HEK293 (cell line): ENCODE data around the gene OR2G2.

Source experiments
- CTCF ChIA-PET: fragments of 350-600 bp; formaldehyde crosslinking; extraction: SDS; loops from one replicate; lab custom pipeline; 2021; ENCODE audit warnings: antibody characterized with exemption; lab: Yijun Ruan, JAX
- POLR2A ChIA-PET: fragments of 300-600 bp; formaldehyde crosslinking; extraction: SDS; loops from one replicate; lab custom pipeline; 2020; ENCODE audit warnings: antibody characterized with exemption, inconsistent platforms; lab: Yijun Ruan, JAX
- H3K27ac ChIP-seq: fragments of 200-500 bp; sonication (Bioruptor generic); 2 replicates; pipeline ENCODE4 v1.5.1; 2014; ENCODE audit warnings: low read depth, low read length, control low read depth, inconsistent platforms; ENCODE audit errors: extremely low read depth
- H3K36me3 ChIP-seq, 2 experiments: fragments of 200-500 bp in 1 of 2; sonication (Bioruptor generic) in 1 of 2; 1 replicate in 1 of 2; 2 replicates in 1 of 2; pipeline ENCODE4 v1.5.1; 2014 to 2017; ENCODE audit warnings: inconsistent platforms in 2 of 2, low read length in 2 of 2; ENCODE audit not compliant: control insufficient read depth in 2 of 2, insufficient read depth in 1 of 2
- H3K4me1 ChIP-seq: fragments of 200-500 bp; sonication (Bioruptor generic); 2 replicates; pipeline ENCODE4 v1.5.1; 2014; ENCODE audit warnings: mild to moderate bottlenecking, low read length, inconsistent platforms; ENCODE audit not compliant: control insufficient read depth, insufficient read depth
- H3K4me3 ChIP-seq: 2 replicates; pipeline ENCODE4 v1.5.1; 2011; ENCODE audit warnings: low read depth, mild to moderate bottlenecking, control low read depth, low read length, moderate library complexity
- H3K9me3 ChIP-seq: fragments of 200-500 bp; sonication (Bioruptor generic); 2 replicates; pipeline ENCODE4 v1.5.1; 2014; ENCODE audit warnings: low read depth, low read length, inconsistent platforms; ENCODE audit not compliant: control insufficient read depth, insufficient read depth
- KLF8 ChIP-seq: fragments of 450-650 bp; formaldehyde crosslinking; IDR thresholded peaks from 2 replicates; pipeline ENCODE4 v1.5.1; 2016; ENCODE audit warnings: missing biosample characterization, missing genetic modification characterization
- MYNN ChIP-seq: fragments of 450-650 bp; formaldehyde crosslinking; IDR thresholded peaks from 2 replicates; pipeline ENCODE4 v1.5.1; 2016; ENCODE audit warnings: missing biosample characterization, missing genetic modification characterization, borderline replicate concordance
- OSR2 ChIP-seq: fragments of 450-650 bp; formaldehyde crosslinking; IDR thresholded peaks from 2 replicates; pipeline ENCODE4 v1.5.1; 2016; ENCODE audit warnings: missing biosample characterization, missing genetic modification characterization
- PRDM6 ChIP-seq: fragments of 450-650 bp; formaldehyde crosslinking; IDR thresholded peaks from 2 replicates; pipeline ENCODE4 v1.5.1; 2017; ENCODE audit warnings: missing biosample characterization, missing genetic modification characterization
- REST ChIP-seq: fragments of 450-650 bp; formaldehyde crosslinking; IDR thresholded peaks from 2 replicates; pipeline ENCODE4 v1.5.1; 2016; ENCODE audit warnings: missing biosample characterization, missing genetic modification characterization
- SCRT1 ChIP-seq: fragments of 450-650 bp; formaldehyde crosslinking; IDR thresholded peaks from 2 replicates; pipeline ENCODE4 v1.5.1; 2016; ENCODE audit warnings: missing biosample characterization, missing genetic modification characterization, borderline replicate concordance
- SETDB1 ChIP-seq: IDR thresholded peaks from one replicate; pipeline ENCODE4 v1.6.1; 2017; ENCODE audit warnings: mild to moderate bottlenecking, low read length, moderate library complexity, mixed read lengths; ENCODE audit not compliant: insufficient read length
- ZBTB10 ChIP-seq: fragments of 450-650 bp; formaldehyde crosslinking; IDR thresholded peaks from 2 replicates; pipeline ENCODE4 v1.5.1; 2016; ENCODE audit warnings: missing biosample characterization, missing genetic modification characterization
- ZBTB17 ChIP-seq: fragments of 450-650 bp; formaldehyde crosslinking; IDR thresholded peaks from 2 replicates; pipeline ENCODE4 v1.5.1; 2016; ENCODE audit warnings: missing biosample characterization, missing genetic modification characterization
- ZEB2 ChIP-seq: fragments of 450-650 bp; formaldehyde crosslinking; IDR thresholded peaks from 2 replicates; pipeline ENCODE4 v1.5.1; 2016; ENCODE audit warnings: missing biosample characterization, missing genetic modification characterization
- ZFHX2 ChIP-seq: fragments of 450-650 bp; formaldehyde crosslinking; conservative IDR thresholded peaks from 2 replicates; pipeline ENCODE4 v1.5.1; 2016; ENCODE audit warnings: missing biosample characterization, missing genetic modification characterization
- ZNF121 ChIP-seq: fragments of 450-650 bp; formaldehyde crosslinking; IDR thresholded peaks from 2 replicates; pipeline ENCODE4 v1.5.1; 2016; ENCODE audit warnings: missing biosample characterization, missing genetic modification characterization
- ZNF174 ChIP-seq: fragments of 450-650 bp; formaldehyde crosslinking; IDR thresholded peaks from 2 replicates; pipeline ENCODE4 v1.5.0; 2017; ENCODE audit warnings: missing biosample characterization, mild to moderate bottlenecking, missing genetic modification characterization
- ZNF211 ChIP-seq: fragments of 450-650 bp; formaldehyde crosslinking; IDR thresholded peaks from 2 replicates; pipeline ENCODE4 v1.5.1; 2016; ENCODE audit warnings: low read depth, missing biosample characterization, missing genetic modification characterization
- ZNF280D ChIP-seq: fragments of 450-650 bp; formaldehyde crosslinking; IDR thresholded peaks from 2 replicates; pipeline ENCODE4 v1.5.1; 2016; ENCODE audit warnings: missing biosample characterization, missing genetic modification characterization
- ZNF292 ChIP-seq: fragments of 450-650 bp; formaldehyde crosslinking; IDR thresholded peaks from 2 replicates; pipeline ENCODE4 v1.5.1; 2016; ENCODE audit warnings: low read depth, missing biosample characterization, missing genetic modification characterization, borderline replicate concordance
- ZNF362 ChIP-seq: fragments of 450-650 bp; formaldehyde crosslinking; IDR thresholded peaks from 2 replicates; pipeline ENCODE4 v1.5.1; 2016; ENCODE audit warnings: missing biosample characterization, missing genetic modification characterization
- ZNF426 ChIP-seq: fragments of 450-650 bp; formaldehyde crosslinking; IDR thresholded peaks from 2 replicates; pipeline ENCODE4 v1.5.1; 2017; ENCODE audit warnings: missing biosample characterization, missing genetic modification characterization, mild to moderate bottlenecking, inconsistent platforms, moderate library complexity
- ZNF510 ChIP-seq: fragments of 450-650 bp; formaldehyde crosslinking; IDR thresholded peaks from 2 replicates; pipeline ENCODE4 v1.5.1; 2018; ENCODE audit warnings: mild to moderate bottlenecking, missing genetic modification characterization, missing biosample characterization; ENCODE audit not compliant: insufficient replicate concordance
- ZNF707 ChIP-seq: fragments of 450-650 bp; formaldehyde crosslinking; IDR thresholded peaks from 2 replicates; pipeline ENCODE4 v1.5.1; 2016; ENCODE audit warnings: missing biosample characterization, missing genetic modification characterization

Gene OR2G2

GRCh38 chr1:247548769-247549182 is 39.4 kb upstream of the OR2G2 start, which contains the start of gene GCSAML:
TSS of gene GCSAML (plus strand) at chr1:247549134. CDS start at chr1:247549192, 58 bp downstream.
- ChIA-PET POLR2A (no interaction called here), CTCF (no interaction called here)
- H3K4me3 ChIP-seq: no peak within 1 kb of the TSS
- TF ChIP-seq SETDB1 (no peak), ZNF510 (tag by site-specific recombination) (no peak), ZNF211 (no peak), ZNF426 (tag by site-specific recombination) (no peak), ZNF292 (tag by site-specific recombination) (no peak), ZNF280D (tag by site-specific recombination) (no peak), SCRT1 (tag by site-specific recombination) (no peak), ZEB2 (tag by site-specific recombination) (no peak), REST (tag by site-specific recombination) (no peak), KLF8 (tag by site-specific recombination) (no peak), ZNF121 (tag by site-specific recombination) (no peak), ZNF707 (tag by site-specific recombination) (no peak), ZNF362 (tag by site-specific recombination) (no peak), MYNN (tag by site-specific recombination) (no peak), ZNF174 (no peak), OSR2 (tag by site-specific recombination) (no peak), ZBTB10 (no peak), ZFHX2 (tag by site-specific recombination) (no peak), PRDM6 (tag by site-specific recombination) (no peak), ZBTB17 (tag by site-specific recombination) (no peak)
- H3K4me1 ChIP-seq: no peaks in the 10 kb centered on the region
- H3K9me3 ChIP-seq: no peaks in the 10 kb centered on the region
- H3K27ac ChIP-seq: no peak within 1 kb of the TSS
- H3K36me3 ChIP-seq: no peaks in the 10 kb centered on the region
